NCI-H1436 treated with DMSO at 0.1 percent for 48 hours (cell line): ENCODE measurements around the gene ZNF407.
"Not testable (repeated sequence)": the region's sequence is repeated elsewhere in the genome, so short reads cannot be mapped to it uniquely, and the experiment has no call there.

ENCODE experiments used
- DNase-seq: peaks from one replicate; lab custom pipeline; 2025; lab: John Stamatoyannopoulos, UW

The ZNF407 gene

GRCh38 chr18:75071866-75072671 is 474.4 kb downstream of the ZNF407 start:
- no peak for DNase-seq

GRCh38 chr18:75072672-75073371 is 475.2 kb downstream of the ZNF407 start:
- DNase-seq: no peak

DNA sequence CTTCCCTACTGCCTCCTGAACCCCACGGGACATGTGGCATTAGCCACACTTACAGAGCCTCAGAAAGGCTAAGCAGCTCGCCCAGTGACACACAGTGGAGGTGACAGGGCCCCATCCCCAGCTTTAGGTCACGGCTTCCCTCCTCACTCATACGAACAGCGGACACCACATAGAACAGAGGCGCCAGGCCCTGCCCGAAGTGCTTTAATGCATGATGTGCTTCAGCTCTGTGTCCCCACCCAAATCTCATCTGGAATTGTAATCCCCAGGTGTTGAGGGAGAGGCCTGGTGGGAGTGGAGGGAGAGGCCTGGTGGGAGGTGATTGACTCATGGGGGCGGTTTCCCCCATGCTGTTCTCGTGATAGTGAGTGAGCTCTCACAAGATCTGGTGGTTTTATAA is 476.0 kb downstream of the ZNF407 start:
- no peak for DNase-seq

GRCh38 chr18:75074196-75075015 is 476.7 kb downstream of the ZNF407 start:
- DNase-seq: no peak

DNA sequence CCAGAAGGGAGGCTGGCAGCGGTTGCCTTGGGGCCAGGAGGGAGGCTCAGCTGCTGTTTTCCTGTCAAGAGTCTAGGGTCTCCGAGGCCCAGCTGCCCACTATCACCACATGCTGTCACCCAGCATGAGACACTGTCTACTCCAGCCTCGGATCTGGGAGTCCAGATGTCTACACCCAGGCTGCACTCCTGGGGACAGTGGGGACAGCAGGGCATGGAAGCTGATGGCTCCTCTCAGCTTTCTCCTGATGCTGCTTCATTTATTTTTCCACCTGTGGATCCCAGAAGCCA is 477.3 kb downstream of the ZNF407 start:
- DNase-seq: no peak

- no peak for DNase-seq
Observed at GRCh38 chr18:75075429-75075841, 477.8 kb downstream of the ZNF407 start.

DNA sequence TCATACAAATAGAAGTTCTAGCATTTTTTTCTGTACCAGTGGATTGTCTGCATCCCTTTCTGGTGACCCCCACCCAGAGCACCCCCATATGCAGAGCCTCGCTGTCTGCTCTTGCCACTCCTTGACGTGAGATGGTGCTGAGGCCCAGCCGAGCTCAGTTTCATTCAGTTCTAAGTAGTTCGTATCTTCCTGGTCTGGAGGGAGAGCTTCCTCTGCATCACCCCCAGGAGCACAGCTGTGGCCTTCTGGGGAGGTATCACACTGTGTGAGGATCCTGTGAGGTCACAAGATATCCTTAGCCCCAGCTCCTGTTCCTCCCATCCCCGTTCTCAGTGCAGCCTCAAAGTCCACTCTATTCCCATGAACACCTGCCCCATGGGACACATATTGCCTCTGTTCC is 478.6 kb downstream of the ZNF407 start:
- no peak for DNase-seq

- no peak for DNase-seq
Observed at GRCh38 chr18:75081486-75081885, 483.8 kb downstream of the ZNF407 start.

GRCh38 chr18:75083131-75083530 is 485.5 kb downstream of the ZNF407 start:
- no peak for DNase-seq

GRCh38 chr18:75083761-75084160 is 486.1 kb downstream of the ZNF407 start:
- DNase-seq: no peak

DNA sequence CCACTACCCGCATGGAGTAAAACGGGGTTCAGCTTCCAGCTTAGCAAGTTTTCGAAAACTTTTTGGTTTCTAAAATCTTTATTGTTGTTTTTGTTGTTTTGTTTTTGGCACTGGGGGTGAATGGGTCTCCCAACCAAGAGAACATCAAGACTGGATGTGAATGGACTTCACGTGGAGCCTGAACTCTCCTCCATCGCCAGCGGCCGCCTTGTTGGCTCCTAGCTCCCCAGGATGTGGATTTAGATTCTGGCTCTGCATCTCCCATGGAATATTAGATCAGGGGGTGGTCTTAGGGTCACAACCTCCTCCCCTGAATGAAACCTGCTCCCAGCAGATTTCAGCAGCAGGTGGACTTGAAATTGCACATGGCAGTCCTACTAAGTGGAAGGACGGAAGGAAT is 488.0 kb downstream of the ZNF407 start:
- DNase-seq: not testable (repeated sequence)

DNA sequence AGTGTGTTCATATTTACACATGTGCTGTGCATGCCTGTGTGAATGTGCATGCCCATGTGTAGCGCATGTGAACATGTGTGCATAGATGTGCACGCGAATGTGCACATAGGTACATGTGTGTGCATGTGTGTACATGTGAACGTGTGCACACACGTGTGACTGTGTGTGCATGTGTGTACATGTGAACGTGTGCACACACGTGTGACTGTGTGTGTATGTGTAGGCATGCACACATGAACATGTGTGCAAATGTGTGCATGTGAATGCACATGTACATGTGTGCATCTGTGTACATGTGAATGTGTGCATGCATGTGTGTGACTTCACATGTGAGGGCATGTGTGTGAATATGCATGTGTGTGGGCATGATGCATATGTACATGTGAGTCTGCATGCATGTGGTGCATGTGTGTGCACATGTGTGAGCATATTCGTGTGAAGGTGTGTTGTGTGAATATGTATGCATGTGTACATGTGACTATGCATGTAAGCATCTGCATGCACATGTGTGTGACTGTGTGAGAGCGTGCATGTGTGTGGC is 488.9 kb downstream of the ZNF407 start:
- DNase-seq: no peak

DNA sequence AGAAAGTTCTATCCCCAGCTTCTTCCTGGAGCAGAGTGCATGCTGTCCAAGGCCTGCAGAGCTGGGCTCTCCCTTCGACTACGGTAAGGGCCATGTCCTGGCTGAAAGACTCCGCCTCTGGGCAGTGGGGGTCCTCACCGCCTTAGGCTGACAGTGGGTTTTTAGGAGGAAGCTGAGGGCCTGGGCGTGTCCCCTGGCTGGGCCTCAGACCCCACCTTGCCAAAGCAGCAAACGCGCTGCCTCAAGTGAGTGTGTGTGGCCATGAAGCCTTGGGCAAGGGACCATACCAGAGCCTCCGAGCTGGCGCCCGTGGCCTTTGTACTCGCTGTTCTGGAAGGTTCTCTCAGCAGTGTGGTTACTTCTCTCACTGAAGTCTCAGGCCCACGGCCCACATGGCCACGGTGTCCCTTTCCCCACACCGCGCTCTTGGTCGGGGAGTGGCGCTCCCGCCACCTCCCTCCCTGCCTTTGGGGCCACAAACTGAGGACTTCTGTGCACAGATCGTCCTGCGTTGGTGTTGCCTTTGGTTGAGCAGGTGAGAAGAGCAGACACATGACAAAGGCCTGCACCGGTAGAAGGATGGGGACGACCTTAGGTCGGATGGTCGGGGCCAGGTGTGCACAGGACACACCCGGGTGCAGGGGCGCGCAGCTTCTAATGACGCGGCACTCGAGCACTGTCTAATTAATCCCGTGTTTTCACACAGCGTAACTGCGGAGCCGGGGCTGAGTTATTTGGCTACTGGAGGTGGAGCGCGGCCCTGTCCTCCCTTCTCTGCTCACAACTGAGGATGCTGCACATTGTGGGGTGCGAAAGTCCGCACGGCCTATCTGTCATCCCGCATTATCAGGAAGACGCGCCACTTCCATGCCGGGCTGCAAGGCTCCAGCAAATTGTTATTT is 489.7 kb downstream of the ZNF407 start:
- no peak for DNase-seq

DNA sequence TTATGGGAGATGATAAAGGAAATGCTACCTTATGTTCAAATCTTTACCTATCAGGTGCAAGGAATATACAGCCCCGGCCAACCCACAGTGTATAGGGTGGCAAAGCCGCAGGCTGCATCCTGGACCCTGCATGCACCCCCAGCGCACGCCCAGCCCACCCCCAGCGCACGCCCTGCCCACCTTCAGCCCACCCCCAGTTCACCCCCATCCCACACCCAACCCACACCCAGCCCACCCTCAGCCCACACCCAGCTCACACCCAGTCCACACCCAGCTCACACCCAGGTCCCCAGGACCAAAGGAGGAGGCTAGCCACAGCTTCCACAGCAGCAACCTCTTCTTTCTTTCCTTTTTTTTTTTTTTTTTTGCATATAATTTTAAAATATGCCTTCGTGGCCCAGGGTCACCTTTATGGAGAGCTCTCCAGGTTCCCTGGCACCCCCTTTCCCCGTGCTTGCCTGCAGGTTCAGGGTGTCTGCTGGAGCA is 490.4 kb downstream of the ZNF407 start:
- no peak for DNase-seq

DNA sequence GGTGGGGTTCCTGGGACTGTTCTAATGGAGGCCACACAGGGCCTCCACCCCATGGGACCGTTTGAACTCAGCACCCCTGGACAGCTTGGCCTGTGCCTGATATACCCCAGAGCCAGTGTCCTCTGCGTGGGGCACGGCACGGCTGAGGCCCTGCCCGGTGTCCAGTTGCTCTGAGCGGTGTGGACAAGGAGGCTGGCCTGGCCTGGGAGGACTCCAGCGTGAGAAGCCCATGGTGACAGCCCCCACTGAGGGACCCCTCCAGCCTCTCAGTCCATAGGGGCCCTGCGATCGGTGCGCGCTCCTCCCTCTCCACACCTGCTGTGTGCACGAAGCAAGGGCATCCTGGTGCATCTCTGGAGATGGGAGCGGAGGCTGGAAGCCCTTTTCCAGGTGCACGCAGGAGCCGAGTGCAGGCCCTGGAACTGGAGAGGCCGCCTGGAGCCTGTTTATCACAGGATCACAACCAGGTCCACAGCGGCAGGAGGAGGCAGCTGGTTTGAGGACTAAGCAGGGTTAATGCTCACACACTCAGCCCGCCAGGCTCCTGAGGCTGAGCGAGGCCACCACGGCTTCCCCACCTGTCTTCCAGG is 491.0 kb downstream of the ZNF407 start:
- DNase-seq: no peak

DNA sequence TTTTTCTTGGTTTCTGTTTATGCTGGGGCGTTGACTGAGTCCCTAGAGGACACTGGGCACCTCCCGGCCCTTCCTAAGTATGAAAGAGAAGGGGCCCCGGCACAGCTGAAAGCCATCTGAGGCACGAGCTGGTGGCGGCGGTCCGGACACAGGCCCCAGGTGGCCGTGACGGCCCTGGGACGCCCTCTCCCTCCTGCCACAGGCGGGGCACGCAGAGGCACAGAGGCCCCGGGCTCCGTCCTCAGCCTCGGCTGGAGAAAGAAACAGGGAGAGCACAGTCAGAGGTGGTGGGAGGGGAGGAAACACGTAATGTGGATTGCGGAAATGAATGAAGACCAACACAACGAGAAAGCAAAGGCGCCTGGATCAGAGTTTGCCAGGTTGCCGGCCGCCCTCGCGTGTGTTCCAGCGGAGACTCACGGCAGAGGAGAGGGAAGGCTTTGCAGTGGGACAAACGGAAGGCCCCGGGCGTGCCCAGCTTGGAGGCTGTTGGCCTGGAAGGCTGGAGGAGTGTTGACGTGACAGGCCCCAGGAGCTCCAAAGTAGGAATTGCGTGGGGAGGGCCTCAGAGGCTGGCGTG is 492.2 kb downstream of the ZNF407 start:
- no peak for DNase-seq

DNA sequence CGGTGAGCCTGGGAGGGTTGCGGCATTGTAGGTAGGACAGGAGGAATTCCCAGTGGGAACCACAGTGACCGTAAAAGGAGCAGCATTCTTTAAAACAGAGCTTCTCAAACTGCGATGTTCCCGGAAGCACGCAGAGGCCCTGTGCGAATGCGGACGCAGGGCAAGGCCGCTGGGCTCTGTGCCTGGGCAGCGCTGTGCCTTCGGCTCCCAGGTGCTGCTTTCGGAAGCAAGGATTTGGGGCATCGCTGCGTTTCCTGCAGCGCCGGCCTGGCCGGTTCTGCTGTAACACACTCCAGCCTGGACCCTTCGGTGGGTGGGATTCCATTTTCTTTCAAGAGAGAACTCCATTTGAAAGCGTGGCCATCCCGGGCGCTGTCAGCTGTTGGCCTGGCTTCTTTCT is 492.7 kb downstream of the ZNF407 start:
- no peak for DNase-seq

- no peak for DNase-seq
Observed at GRCh38 chr18:75097491-75098225, 500.0 kb downstream of the ZNF407 start.

GRCh38 chr18:75100832-75101630 is 503.4 kb downstream of the ZNF407 start:
- no peak for DNase-seq
